SIG-M5 treated with dmso at 0.1 percent for 504 hours (cell line): ENCODE measurements around the gene SETBP1.

Experiments used
- DNase-seq: peaks from one replicate; lab custom pipeline; 2025; ENCODE audit not compliant: unreplicated experiment; lab: John Stamatoyannopoulos, UW

The SETBP1 gene

GRCh38 chr18:44679056-44679913 lies 1.4 kb upstream of the SETBP1 start:
- DNase-seq: peak; percentile 73

GRCh38 chr18:44679914-44680272 lies 795 bp upstream of the SETBP1 start:
- peak; percentile 7 for DNase-seq

GRCh38 chr18:44681076-44681970 lies 635 bp downstream of the SETBP1 start:
- no peak for DNase-seq

- no peak for DNase-seq
These were observed 1.6 kb downstream of the SETBP1 start for GRCh38 chr18:44682201-44682870.

GRCh38 chr18:44682871-44683221 lies 2.2 kb downstream of the SETBP1 start:
- DNase-seq: no peak

- DNase-seq: no peak
These were observed 2.9 kb downstream of the SETBP1 start for GRCh38 chr18:44683556-44683955.

GRCh38 chr18:44685296-44685695 lies 4.6 kb downstream of the SETBP1 start:
- no peak for DNase-seq

- no peak for DNase-seq
These were observed 5.5 kb downstream of the SETBP1 start for GRCh38 chr18:44686156-44686555.

- DNase-seq: no peak
These were observed 6.7 kb downstream of the SETBP1 start for GRCh38 chr18:44687421-44687820.

- DNase-seq: no peak
These were observed 9.0 kb downstream of the SETBP1 start for GRCh38 chr18:44689736-44690135.

- DNase-seq: no peak
These were observed 10.6 kb downstream of the SETBP1 start for GRCh38 chr18:44691148-44691925.

GRCh38 chr18:44693030-44693784 lies 12.5 kb downstream of the SETBP1 start:
- no peak for DNase-seq

- no peak for DNase-seq
These were observed 14.8 kb downstream of the SETBP1 start for GRCh38 chr18:44695503-44695902.

GRCh38 chr18:44696892-44697291 lies 16.2 kb downstream of the SETBP1 start:
- no peak for DNase-seq

- no peak for DNase-seq
These were observed 16.6 kb downstream of the SETBP1 start for GRCh38 chr18:44697315-44697714.

GRCh38 chr18:44698518-44698917 lies 17.8 kb downstream of the SETBP1 start:
- no peak for DNase-seq

GRCh38 chr18:44699572-44700261 lies 19.0 kb downstream of the SETBP1 start:
- DNase-seq: no peak

- no peak for DNase-seq
These were observed 20.0 kb downstream of the SETBP1 start for GRCh38 chr18:44700652-44701051.

GRCh38 chr18:44701227-44701626 lies 20.5 kb downstream of the SETBP1 start:
- no peak for DNase-seq

GRCh38 chr18:44702594-44702993 lies 21.9 kb downstream of the SETBP1 start:
- no peak for DNase-seq
